Osteocyte (in vitro differentiated cells): ENCODE data around the gene FAM185A. TPM values are rescaled to one million over a fixed set of nuclear protein-coding genes. Genes with fewer than 3 reads are reported as not detected.
"Not testable (repeated sequence)": the region's sequence is repeated elsewhere in the genome, so short reads cannot be mapped to it uniquely, and the experiment has no call there.

ENCODE experiments used
- DNase-seq: peaks from one replicate; pipeline ENCODE4 v3.0.0; 2021; ENCODE audit warnings: mixed read lengths; ENCODE audit not compliant: unreplicated experiment; ENCODE audit errors: extremely low spot score
- H3K27ac Mint-ChIP-seq: one replicate; pipeline ENCODE4 v1.8.0; 2021; ENCODE audit warnings: mild to moderate bottlenecking, mixed read lengths; ENCODE audit not compliant: unreplicated experiment
- H3K27me3 Mint-ChIP-seq: one replicate; pipeline ENCODE4 v1.8.0; 2021; ENCODE audit warnings: mixed read lengths; ENCODE audit not compliant: unreplicated experiment
- H3K36me3 Mint-ChIP-seq: one replicate; pipeline ENCODE4 v1.8.0; 2021; ENCODE audit warnings: mixed read lengths; ENCODE audit not compliant: unreplicated experiment
- H3K4me1 Mint-ChIP-seq: one replicate; pipeline ENCODE4 v1.8.0; 2021; ENCODE audit warnings: mixed read lengths; ENCODE audit not compliant: unreplicated experiment
- H3K4me3 Mint-ChIP-seq: one replicate; pipeline ENCODE4 v1.8.0; 2021; ENCODE audit warnings: mild to moderate bottlenecking, moderate library complexity, mixed read lengths; ENCODE audit not compliant: unreplicated experiment
- H3K9me3 Mint-ChIP-seq: one replicate; pipeline ENCODE4 v1.8.0; 2021; ENCODE audit warnings: mixed read lengths; ENCODE audit not compliant: unreplicated experiment
- total RNA-seq: library from RNA; stranded (reverse); gene quantifications from 2 replicates; pipeline ENCODE4 v1.2.1, GENCODE V29; 2021
- TF ChIP-seq, protein P1 (sequence below): fragments of 200-600 bp; sonication (generic); IDR thresholded peaks from 2 replicates; pipeline ENCODE4 v1.5.0; 2021; ENCODE audit warnings: antibody characterized with exemption, mild to moderate bottlenecking, moderate library complexity

The FAM185A gene
- total RNA-seq, 1 donor from 2014 or later = 7.8 TPM

DNA sequence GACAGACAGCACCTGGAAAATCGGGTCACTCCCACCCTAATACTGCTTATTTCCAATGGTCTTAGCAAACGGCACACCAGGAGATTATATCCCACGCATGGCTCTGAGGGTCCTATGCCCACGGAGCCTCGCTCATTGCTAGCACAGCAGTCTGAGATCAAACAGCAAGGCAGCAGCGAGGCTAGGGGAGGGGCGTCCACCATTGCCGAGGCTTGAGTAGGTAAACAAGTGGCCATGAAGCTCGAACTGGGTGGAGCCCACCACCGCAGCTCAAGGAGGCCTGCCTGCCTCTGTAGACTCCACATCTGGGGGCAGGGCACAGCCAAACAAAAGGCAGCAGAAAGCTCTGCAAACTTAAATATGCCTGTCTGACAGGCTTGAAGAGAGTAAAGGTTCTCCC lies 32.1 kb downstream of the FAM185A start:
- H3K9me3 Mint-ChIP-seq, DNase-seq, H3K4me3 Mint-ChIP-seq, H3K27ac Mint-ChIP-seq, H3K4me1 Mint-ChIP-seq, H3K27me3 Mint-ChIP-seq: not testable (repeated sequence)
- peaks cover 21% of the 10 kb centered on the region for H3K36me3 Mint-ChIP-seq

DNA sequence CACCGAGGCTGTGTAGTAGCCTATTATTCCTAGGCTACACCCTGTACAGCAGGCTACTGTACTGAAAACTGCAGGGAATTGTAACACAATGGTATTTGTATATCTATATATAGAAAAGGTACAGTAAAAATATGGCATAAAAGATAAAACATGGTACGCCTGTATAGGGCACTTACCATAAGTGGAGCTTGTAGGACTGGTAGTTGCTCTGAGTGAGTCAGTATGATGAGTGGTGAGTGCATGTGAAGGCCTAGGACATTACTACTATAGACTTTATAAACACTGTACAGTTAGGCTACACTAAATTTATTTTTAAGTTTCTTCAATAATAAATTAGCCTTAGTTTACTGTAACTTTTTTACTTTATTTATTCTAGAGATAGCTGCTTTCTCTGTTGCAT lies 40.0 kb downstream of the FAM185A start:
- H3K9me3 Mint-ChIP-seq, H3K4me3 Mint-ChIP-seq, DNase-seq, H3K4me1 Mint-ChIP-seq, H3K36me3 Mint-ChIP-seq, H3K27me3 Mint-ChIP-seq, H3K27ac Mint-ChIP-seq: not testable (repeated sequence)

DNA sequence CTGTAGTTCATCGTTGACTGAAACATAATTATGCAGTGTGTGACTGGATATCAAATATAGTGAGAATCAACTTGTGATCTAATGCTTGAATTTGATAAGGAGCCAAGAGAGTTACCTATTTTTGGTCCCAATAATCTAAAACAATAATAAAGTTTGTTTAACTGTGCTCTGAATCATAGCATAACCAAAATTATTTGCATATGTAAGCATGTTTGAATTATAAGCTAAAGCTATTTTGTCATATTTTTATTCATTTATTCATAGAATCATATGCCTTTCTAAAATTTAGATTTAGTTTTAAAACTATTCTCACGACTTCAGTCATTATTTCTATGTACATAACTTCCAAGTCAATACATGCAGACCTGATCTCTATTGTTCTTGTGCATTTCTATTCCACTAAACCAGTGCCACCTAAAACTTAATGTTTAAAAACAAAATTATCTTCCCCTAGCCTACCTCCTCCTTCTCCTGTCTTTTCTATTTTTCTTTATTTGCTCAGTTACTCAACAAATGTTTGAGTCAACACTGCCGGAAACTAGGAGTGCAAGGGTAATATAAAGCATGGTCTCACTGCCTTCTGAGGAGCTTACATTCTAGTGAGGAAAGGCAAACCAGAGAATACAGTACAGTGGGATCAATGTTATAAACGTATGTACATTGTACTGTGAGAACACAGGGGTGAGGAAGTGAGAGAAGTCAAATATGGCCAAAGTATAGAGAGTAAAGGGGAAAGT lies 41.7 kb downstream of the FAM185A start:
- H3K9me3 Mint-ChIP-seq, H3K27me3 Mint-ChIP-seq, DNase-seq, H3K36me3 Mint-ChIP-seq, H3K4me3 Mint-ChIP-seq, H3K27ac Mint-ChIP-seq, H3K4me1 Mint-ChIP-seq: not testable (repeated sequence)

DNA sequence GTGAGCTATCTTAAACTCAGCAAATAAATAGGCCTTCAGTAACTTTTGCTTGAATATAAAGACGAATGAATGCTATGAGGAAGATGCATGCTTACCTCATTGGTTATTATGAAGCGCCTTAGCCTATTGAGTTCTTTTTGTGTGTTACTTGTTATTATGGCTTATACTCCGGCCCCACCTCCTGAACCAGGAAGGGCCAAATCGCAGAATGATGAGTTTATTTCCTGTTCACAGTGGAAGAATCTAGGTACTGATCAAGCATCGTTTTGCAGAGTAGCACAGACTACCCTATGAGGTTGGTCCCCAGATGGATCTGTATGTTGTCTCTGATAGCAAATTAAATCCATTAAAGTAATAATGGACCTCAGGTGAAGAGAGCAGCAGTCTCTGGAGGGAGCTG lies 42.6 kb downstream of the FAM185A start:
- not testable (repeated sequence) for H3K4me1 Mint-ChIP-seq, H3K4me3 Mint-ChIP-seq, H3K27me3 Mint-ChIP-seq, DNase-seq, H3K27ac Mint-ChIP-seq, H3K9me3 Mint-ChIP-seq, H3K36me3 Mint-ChIP-seq

DNA sequence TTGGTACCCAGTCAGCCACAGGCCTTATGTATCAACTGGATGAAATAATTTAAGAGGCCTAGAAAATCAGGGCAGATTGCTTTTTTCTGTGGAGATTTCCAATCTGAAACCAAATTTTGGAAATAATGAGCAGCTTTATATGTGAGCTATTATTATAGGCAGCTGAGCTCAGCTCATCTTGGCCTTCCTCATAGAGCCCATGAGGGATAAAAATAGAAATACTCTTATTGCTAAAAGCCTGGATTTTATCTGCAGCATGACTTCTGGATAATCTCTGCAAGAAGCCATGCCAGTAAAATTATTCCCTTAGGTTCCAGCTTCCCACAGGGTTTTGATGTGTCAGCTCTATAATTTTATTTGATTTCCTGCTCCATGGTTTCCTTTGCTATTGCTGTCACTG lies 43.0 kb downstream of the FAM185A start:
- DNase-seq, H3K4me1 Mint-ChIP-seq, H3K36me3 Mint-ChIP-seq, H3K4me3 Mint-ChIP-seq, H3K27me3 Mint-ChIP-seq, H3K9me3 Mint-ChIP-seq, H3K27ac Mint-ChIP-seq: not testable (repeated sequence)

DNA sequence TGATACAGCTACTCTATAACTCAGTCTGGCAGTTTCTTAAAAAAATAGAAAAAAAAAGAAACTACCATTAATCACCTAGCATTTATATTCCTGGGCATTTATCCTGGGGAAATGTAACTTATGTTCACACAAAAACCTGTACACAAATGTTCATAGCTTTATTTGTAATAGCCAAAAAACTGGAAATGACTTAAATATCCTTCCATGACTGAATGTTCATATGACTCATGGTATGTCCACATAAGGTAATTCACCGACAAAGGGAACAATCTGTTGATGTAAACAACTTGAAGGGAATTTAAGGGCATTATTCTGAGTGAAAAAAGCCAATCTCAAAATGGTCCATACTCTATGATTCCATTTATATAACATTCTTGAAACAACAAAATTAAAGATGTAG lies 45.8 kb downstream of the FAM185A start:
- H3K4me1 Mint-ChIP-seq, DNase-seq, H3K4me3 Mint-ChIP-seq, H3K27ac Mint-ChIP-seq, H3K27me3 Mint-ChIP-seq, H3K9me3 Mint-ChIP-seq: not testable (repeated sequence)
- peaks cover 15% of the 10 kb centered on the region for H3K36me3 Mint-ChIP-seq

DNA sequence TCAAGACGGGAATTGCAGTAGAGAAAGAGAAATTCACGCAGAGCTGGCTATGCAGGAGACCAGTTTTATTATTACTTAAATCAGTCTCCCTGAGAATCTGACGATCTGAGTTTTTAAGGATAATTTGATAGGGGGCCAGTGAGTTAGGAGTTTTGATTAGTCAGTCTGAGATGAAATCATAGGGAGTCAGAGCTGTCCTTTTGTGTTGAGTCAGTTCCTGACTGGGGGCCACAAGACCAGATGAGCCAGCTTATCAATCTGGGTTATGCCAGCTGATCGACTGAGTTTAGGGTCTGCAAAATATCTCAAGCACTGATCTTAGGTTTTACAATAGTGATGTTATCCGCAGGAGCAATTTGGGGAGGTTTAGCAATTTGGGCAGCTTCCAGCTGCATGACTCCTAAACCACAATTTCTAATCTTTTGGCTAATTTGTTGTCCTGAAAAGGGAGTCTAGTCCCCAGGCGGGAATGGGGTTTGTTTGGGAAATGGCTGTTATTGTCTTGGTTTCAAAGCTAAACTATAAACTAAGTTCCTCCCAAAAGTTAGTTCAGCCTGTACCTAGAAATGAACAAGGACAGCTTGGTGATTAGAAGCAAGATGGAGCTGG lies 47.3 kb downstream of the FAM185A start:
- H3K9me3 Mint-ChIP-seq, H3K4me1 Mint-ChIP-seq, H3K27ac Mint-ChIP-seq, H3K27me3 Mint-ChIP-seq, H3K4me3 Mint-ChIP-seq, DNase-seq: not testable (repeated sequence)
- peaks cover 17% of the 10 kb centered on the region for H3K36me3 Mint-ChIP-seq

DNA sequence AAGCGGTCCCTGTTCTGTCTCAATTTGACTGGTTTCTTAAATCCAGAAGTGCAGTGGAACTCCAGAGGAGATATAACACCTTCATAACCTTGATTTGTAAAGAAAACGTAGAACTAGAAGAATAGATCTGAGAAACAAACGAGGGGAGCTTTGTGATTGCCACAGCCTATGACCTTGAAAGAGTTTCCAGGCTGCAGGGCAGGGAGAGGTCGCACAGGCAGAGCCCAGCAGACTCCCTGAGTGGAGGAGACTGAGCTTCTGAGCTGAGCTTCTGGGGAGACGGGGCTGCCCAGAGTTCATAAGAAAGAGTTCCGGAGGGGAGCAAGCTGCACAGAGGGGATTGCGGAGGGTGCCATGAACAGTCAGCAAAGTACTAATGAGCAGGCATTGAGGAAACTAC lies 57.8 kb downstream of the FAM185A start:
- H3K4me3 Mint-ChIP-seq = no peak overlapping the region

More for the DNA sequence above, 57.8 kb downstream of the FAM185A start:
- H3K4me1 Mint-ChIP-seq = no peaks in the 10 kb centered on the region
- H3K36me3 Mint-ChIP-seq = peaks cover 25% of the 10 kb centered on the region
- TF ChIP-seq, protein P1, sequence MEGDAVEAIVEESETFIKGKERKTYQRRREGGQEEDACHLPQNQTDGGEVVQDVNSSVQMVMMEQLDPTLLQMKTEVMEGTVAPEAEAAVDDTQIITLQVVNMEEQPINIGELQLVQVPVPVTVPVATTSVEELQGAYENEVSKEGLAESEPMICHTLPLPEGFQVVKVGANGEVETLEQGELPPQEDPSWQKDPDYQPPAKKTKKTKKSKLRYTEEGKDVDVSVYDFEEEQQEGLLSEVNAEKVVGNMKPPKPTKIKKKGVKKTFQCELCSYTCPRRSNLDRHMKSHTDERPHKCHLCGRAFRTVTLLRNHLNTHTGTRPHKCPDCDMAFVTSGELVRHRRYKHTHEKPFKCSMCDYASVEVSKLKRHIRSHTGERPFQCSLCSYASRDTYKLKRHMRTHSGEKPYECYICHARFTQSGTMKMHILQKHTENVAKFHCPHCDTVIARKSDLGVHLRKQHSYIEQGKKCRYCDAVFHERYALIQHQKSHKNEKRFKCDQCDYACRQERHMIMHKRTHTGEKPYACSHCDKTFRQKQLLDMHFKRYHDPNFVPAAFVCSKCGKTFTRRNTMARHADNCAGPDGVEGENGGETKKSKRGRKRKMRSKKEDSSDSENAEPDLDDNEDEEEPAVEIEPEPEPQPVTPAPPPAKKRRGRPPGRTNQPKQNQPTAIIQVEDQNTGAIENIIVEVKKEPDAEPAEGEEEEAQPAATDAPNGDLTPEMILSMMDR = no peak
- no peak for DNase-seq
- peaks cover 28% of the 10 kb centered on the region for H3K9me3 Mint-ChIP-seq
- no peaks in the 10 kb centered on the region for H3K27me3 Mint-ChIP-seq
- H3K27ac Mint-ChIP-seq = no peak overlapping the region
